Bronchial epithelial cell (primary cell): ENCODE results near the gene HAGH. TPM values are rescaled to one million over a fixed set of nuclear protein-coding genes. Genes with fewer than 3 reads are reported as not detected.

Experiments used
- DNase-seq: peaks from one replicate; pipeline ENCODE4 v3.0.0-alpha.2; 2010; ENCODE audit warnings: low read depth
- FAIRE-seq: peaks from 2 replicates; lab custom pipeline; 2011; peaks lifted over from hg19 to GRCh38; lab: Jason Lieb, UNC
- H3K27me3 ChIP-seq: 2 replicates; pipeline ENCODE4 v1.5.1; 2011; ENCODE audit warnings: low read length; ENCODE audit not compliant: control insufficient read depth, insufficient read depth
- H3K36me3 ChIP-seq: 2 replicates; pipeline ENCODE4 v1.5.1; 2011; ENCODE audit warnings: low read length; ENCODE audit not compliant: control insufficient read depth, insufficient read depth
- H3K4me3 ChIP-seq: 2 replicates; pipeline ENCODE4 v1.5.1; 2011; ENCODE audit warnings: mild to moderate bottlenecking, low read depth, low read length, control low read depth
- total RNA-seq: library from RNA; depleted of rRNA; stranded (reverse); fragments of >200 nt; gene quantifications from 2 replicates; pipeline ENCODE4 v1.2.1, GENCODE V29; 2014
- TF ChIP-seq, protein P1 (sequence below): IDR thresholded peaks from 2 replicates; pipeline ENCODE4 v1.5.1; 2011; ENCODE audit warnings: mild to moderate bottlenecking, moderate library complexity, low read length, control low read depth, inconsistent platforms; ENCODE audit not compliant: insufficient read depth, severe bottlenecking

HAGH gene
- total RNA-seq, 1 donor from 2014 or later = 60.0 TPM

DNA sequence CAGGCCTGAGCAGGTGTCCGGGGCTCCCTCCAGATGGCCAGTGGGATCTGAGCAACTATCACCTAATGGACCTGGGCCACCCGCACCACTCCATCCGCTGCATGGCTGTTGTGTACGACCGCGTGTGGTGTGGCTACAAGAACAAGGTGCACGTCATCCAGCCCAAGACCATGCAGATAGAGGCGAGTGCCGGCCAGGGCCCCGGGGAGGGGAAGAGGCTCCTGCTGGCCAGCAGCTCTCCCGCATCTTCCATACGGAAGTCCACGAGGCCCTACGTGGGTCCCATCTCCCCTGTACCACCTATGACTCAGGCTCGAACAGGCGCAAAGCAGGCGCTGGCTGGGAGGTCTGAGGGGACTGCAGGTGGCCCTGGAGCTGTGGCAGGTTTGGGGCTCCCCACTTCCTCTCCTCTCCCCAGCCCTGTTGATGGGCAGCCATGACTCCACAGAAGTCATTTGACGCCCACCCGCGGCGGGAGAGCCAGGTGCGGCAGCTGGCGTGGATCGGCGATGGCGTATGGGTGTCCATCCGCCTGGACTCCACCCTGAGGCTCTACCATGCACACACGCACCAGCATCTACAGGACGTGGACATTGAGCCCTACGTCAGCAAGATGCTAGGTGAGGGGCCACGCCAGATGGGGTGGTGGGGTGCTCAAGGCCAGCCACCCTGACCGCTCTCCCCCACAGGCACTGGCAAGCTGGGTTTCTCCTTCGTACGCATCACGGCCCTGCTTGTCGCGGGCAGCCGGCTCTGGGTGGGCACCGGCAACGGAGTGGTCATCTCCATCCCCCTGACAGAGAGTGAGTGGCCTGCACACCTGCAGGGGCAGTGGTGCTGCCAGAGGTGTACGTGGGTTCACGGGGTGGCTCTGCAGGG lies 59.3 kb downstream of the HAGH start:
- TF ChIP-seq, protein P1, sequence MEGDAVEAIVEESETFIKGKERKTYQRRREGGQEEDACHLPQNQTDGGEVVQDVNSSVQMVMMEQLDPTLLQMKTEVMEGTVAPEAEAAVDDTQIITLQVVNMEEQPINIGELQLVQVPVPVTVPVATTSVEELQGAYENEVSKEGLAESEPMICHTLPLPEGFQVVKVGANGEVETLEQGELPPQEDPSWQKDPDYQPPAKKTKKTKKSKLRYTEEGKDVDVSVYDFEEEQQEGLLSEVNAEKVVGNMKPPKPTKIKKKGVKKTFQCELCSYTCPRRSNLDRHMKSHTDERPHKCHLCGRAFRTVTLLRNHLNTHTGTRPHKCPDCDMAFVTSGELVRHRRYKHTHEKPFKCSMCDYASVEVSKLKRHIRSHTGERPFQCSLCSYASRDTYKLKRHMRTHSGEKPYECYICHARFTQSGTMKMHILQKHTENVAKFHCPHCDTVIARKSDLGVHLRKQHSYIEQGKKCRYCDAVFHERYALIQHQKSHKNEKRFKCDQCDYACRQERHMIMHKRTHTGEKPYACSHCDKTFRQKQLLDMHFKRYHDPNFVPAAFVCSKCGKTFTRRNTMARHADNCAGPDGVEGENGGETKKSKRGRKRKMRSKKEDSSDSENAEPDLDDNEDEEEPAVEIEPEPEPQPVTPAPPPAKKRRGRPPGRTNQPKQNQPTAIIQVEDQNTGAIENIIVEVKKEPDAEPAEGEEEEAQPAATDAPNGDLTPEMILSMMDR = no peak
- DNase-seq (no peak), FAIRE-seq (no peak)
- Histone ChIP-seq H3K36me3 (peaks cover 44% of the 10 kb centered on the region), H3K27me3 (no peaks in the 10 kb centered on the region), H3K4me3 (no peak overlapping the region)

- H3K4me3 ChIP-seq = no peak overlapping the region
- peaks cover 44% of the 10 kb centered on the region for H3K36me3 ChIP-seq
- no peak for DNase-seq
- no peak for FAIRE-seq
- TF ChIP-seq, protein P1 = no peak
- no peaks in the 10 kb centered on the region for H3K27me3 ChIP-seq
Observed at GRCh38 chr16:1766701-1767100, 59.9 kb downstream of the HAGH start.

DNA sequence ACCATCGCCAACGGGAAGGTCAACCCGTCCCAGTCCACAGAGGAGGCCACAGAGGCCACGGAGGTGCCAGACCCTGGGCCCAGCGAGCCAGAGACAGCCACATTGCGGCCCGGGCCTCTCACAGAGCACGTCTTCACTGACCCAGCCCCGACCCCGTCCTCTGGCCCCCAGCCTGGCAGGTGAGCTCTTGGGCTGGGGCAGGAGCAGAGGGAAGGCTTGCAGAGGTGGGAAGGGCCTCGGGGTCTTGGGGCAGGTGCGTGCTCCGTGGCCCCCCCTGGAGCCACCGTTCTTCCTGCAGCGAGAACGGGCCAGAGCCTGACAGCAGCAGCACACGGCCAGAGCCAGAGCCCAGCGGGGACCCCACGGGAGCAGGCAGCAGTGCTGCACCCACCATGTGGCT lies 60.4 kb downstream of the HAGH start:
- no peak overlapping the region for H3K4me3 ChIP-seq
- TF ChIP-seq, protein P1 = no peak
- peaks cover 44% of the 10 kb centered on the region for H3K36me3 ChIP-seq
- DNase-seq = no peak
- no peak for FAIRE-seq
- H3K27me3 ChIP-seq = no peaks in the 10 kb centered on the region

- H3K36me3 ChIP-seq = peaks cover 44% of the 10 kb centered on the region
- TF ChIP-seq, protein P1 = no peak
- H3K27me3 ChIP-seq = no peaks in the 10 kb centered on the region
- DNase-seq (no peak), FAIRE-seq (no peak)
- H3K4me3 ChIP-seq = no peak overlapping the region
Observed at GRCh38 chr16:1765826-1766225, 60.8 kb downstream of the HAGH start.

- no peak for FAIRE-seq
Observed at GRCh38 chr16:1764971-1765370, 61.7 kb downstream of the HAGH start.

More at GRCh38 chr16:1764971-1765370, 61.7 kb downstream of the HAGH start:
- TF ChIP-seq, protein P1 = no peak
- H3K27me3 ChIP-seq = no peaks in the 10 kb centered on the region
- no peak overlapping the region for H3K4me3 ChIP-seq
- peaks cover 47% of the 10 kb centered on the region for H3K36me3 ChIP-seq
- no peak for DNase-seq
